NCI-H1694 treated with DMSO at 0.1 percent for 48 hours (cell line): Measurements from ENCODE around the gene RNPEPL1.

ENCODE experiments used
- DNase-seq: peaks from one replicate; lab custom pipeline; 2025; lab: John Stamatoyannopoulos, UW

Gene RNPEPL1

GRCh38 chr2:240626531-240627300 is 58.4 kb downstream of the RNPEPL1 start:
- no peak for DNase-seq

GRCh38 chr2:240627736-240628506 is 59.6 kb downstream of the RNPEPL1 start:
- no peak for DNase-seq

- no peak for DNase-seq
Observed at GRCh38 chr2:240628507-240628807, 60.2 kb downstream of the RNPEPL1 start.

GRCh38 chr2:240628808-240629618 is 60.7 kb downstream of the RNPEPL1 start:
- no peak for DNase-seq

- DNase-seq: no peak
Observed at GRCh38 chr2:240629619-240629967, 61.3 kb downstream of the RNPEPL1 start.

- DNase-seq: no peak
Observed at GRCh38 chr2:240629968-240630770, 61.9 kb downstream of the RNPEPL1 start.
